ENCODE measurements around the gene COL26A1.

COL26A1 gene

DNA sequence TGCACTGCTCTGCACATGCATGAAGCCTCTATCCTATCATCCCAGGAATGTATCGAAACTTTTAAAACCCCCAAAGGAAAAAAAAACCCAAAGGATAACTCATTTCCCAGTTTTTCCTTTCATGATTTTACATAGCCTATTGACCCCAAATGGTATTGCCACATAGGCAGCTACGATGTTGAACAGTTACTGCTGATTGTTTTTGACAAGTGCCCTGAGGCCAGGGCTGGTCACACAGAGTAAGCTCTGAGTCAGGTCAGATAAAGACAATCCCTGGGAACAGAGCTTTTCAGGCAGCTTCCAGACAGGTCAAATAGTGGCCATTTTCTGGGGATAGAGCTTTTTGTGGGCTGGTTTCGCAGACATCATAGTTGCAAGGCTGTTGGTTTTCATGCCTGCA, 214.3 kb downstream of the COL26A1 start:
- DNase-seq (ENCODE audit: low read depth), result no peak

DNA sequence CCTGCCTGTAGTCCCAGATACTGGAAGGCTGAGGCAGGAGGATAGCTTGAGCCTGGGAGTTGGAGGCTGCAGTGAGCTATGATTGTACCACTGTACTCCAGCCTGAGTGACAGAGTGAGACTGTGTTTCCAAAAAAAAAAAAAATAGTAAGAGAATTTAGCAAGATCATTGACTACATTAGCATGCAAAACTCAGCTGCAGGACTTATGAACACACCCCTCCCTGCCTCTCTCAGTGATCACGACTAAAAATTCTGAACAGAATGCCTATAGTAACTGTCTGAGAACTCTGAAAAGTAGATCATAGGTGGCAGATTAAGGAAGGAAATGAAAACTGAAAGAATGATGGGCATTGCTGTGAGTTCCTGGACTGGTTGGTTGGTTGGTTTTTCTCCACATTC, 215.9 kb downstream of the COL26A1 start:
- DNase-seq (ENCODE audit: low read depth), result no peak

DNA sequence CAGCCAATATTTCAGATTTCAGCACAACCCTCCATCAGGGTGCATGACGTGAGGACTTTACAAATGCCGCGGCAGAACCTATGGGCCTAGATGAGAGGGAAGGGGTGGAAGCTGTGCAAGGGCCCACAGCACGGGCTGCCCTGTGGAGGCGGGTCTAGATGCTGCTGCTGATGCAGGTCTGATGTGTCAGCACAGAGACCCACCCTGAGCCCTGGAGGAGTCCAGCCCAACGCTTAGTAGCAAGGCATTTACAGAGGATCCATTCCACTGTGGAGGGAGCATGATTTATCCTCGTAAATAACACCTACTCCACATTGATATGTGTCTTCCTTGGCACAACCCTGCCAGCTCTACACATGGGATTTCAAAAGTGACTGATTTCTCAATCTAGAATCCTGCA, 217.9 kb downstream of the COL26A1 start:
- no peak for DNase-seq (ENCODE audit: low read depth)

DNA sequence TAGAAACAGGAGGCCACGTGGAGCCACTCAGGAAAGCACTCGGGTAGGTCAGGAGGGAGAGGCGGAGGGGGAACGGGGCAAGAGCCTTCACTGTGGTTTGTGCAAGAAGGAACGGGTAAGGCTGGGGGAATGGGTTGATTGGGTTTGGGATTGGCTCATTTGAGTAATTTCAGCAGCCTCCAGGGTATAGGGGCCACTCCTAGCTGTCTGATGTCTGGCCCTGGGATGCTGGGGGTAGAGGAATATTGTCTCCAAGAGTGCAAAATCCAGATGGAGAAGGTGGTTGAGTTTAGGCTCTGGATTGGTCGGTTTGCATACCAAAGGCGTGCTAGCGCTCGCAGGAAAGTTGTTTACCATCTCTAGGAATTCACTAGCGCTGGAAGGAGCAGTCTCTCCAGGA, 219.2 kb downstream of the COL26A1 start:
- DNase-seq (ENCODE audit: low read depth), result no peak

DNA sequence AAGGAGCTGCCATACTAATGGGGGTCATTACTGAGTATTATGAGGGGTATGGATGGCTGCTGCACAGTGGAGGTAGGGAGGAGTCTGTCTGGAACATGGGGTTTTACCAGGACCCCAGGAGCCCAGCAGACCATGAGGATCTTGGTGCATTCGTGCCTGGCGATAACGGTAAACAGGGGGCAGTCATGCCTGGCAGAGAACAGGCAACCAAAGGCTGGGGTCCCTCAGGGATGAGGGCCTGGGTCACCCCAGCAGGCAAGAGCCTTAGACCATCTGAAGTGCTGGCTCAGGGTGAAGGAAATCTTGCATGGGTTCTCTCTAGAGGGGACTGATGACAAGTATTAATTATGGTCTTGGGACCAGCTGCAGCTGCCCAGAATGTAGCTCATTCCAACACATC, 220.3 kb downstream of the COL26A1 start:
- no peak for DNase-seq (ENCODE audit: low read depth)

DNA sequence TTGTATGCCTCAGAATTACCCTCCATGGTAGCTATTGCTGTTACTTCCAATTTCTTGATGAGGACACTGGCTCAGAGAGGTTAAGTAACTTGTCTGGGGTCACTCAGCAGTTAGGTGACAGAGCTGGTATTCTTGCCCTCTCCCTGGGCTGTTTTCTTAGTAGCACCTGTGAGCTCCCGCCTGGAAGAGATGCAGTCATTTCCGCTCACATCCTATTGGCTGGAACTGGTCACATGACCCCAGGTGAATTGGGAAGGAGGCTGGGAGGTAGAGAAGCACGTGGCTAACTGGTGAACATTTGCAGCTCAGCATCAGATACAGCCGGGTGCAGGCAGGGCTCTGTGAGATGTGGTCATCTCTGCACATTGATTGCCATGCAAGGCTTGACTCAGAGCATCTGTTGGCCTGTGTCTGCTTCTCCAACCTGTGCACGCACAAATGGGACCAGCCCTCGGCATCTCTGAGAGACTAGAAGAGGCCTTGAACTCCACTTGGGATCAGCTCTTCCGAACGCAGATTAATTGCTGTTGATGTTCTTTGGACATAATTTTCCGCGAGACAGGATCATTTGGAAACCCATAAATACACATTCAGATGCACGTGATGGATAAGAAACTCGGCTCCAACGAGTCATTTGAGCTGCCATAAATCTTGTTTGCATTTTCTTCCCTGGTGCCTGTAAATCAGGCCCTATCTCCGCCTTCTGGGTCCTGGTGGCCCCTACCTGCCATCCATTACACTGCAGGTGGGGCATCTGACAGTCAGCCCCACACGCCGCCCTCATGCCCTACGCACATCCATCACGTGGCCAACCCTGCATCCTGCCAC, 223.6 kb downstream of the COL26A1 start:
- DNase-seq (ENCODE audit: low read depth), result no peak

DNA sequence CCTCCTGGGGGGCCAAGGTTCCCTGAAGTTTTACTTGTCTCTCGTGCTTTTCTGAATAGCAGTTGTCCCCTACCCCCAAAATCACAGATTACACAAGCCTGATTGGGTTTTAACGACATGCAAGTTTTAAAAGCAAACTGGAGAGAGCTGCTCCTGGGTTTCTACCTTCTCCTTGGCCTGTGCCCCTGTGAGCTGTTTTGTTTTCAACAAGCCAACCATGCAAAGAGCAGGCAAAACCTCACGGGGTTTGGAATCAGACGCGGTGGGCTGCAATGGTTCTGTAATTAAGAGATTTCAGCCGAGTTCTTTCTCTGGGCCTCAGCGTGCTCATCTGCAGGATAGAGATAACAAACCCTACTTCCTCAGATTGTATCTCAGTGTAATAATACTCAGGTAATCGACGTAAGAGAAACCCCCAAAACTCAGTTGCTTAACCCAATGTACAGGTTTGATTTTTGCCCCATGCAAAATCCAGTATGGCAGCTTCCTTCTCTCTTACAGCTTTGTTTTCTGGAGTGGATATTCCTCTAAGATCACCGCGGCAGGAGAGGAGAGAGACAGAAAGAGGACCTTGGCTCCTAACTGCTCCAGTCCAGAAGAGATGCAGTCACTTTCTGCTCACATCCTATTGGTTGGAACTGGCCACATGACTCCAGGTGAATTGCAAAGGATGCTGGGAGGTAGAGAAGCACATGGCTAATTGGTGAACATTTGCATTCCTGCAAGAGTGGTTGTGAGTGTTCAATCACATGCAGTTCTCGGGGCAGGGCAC, 224.4 kb downstream of the COL26A1 start:
- no peak for DNase-seq (ENCODE audit: low read depth)

DNA sequence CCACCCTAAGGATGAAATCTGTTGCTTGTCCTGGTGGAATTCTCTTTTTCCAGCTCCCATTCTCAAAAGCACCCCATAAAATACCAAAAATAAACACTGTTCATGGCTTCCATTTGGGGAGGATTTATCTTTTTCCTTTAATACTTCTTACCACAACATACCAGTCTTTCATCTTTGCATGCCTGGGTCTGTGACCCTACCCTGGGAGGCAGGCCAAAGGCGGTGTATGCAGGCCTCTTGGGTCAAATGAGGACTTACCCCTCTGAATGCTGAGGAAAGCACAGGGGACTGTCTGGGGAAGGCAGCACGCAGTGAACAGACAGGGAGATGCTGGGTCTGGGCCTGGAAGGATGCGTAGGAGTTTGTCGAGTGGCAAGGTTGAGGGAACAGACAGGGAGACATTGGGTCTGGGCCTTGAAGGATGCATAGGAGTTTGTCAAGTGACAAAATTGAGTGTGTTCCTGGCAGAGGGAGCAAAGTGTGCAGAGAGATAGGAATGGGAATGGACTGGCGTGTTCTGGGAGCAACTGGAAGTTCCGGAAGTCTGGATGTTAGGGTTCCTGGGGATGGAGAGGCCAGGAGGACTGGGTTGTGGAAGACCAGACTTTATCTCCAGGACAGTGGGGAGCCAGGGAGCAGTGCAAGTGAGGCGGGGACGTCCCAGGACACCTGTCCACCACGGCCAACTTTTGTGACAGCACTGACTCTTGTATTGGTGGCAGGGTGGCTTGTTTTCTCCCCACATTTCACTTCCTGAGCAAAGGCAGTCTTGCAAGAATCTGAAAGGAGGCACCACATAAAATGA, 225.7 kb downstream of the COL26A1 start:
- DNase-seq (ENCODE audit: low read depth), result no peak

DNA sequence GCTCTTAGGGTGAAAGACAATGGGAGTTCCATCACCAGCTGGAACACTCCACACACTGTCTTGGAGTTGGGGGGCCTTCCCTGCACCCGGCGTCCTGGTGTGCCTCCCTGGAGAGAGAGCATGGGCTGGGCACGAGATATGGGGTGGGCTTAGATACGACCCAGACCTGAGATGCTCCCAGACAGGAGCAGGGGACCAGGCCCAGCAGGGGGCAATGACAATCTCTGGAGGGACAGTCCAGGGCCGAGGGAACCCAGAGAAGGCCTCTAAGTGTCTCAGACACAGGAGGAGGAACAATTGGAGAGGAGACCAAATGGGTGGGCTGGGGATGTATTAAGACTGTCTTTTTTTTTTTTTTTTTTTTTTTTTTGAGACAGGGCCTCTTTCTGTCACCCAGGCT, 226.4 kb downstream of the COL26A1 start:
- DNase-seq (ENCODE audit: low read depth), result no peak

DNA sequence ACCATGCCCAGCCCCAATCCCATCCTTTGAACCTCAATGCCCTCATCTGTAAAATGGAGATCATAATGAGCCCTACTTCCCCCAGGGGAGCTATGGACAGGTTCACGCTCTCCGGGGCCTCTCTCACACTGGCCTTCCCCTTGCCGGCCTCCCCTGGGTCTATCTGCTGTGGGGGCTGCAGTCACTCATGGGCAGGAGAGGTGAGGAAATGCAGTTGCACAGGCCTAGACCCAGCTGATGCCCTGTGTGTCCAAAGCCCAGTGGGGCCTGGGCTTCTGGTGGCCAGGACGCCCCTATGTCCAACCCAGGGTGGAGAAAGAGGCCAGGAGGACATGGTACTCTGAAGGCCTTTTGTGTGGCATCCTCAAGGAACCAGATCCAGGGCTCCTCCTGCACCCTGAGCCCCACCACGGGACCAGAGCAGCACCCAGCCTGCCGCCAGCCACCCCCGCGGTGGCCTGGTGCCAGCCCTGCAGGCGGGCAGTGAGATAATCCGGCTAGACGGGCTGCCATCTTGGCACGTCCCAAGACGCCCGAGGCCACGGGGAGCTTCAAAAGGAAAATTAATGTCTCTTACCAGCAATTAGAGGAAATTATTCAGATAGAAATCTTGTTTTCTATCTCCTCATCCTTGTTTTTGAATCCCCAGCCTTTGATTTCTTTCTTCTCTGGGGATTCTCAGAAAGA, 227.4 kb downstream of the COL26A1 start:
- no peak for DNase-seq (ENCODE audit: low read depth)

DNA sequence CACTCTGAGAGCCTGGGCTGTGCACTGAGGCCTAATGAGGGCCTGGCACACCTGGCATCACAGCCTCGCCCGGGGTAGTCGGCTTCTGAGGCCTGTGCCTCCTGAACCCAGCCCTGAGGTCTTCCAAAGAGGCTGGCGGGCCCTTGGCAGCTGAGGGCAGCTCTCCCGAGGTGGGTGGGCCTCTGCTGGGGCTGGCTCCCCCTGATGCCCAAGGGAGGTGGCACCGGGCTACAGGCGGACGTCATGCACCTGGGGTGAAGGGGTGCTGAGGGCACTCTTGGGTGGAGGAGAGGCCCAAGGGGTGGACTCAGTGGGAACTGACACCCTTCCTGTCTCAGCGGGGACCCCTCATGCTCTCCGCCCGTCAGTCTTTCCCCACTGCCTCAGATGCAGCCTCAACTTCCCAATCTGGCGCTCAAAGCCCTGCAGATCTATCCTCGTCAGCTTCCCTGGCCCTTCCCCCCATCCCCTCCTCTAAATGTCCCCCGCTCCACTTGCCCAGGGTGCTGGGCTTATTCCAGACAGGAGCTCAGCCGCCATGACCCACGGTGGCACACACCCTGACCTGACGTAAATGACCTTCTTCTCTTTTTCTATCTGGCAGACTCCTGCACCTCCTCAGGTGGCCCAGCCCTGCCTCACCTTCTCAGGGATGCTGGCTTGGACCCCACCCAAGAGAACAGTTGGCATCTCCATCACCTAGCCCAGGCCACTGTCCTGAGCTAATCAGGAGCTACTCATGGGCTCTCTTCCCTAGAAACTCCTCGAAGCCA, 228.2 kb downstream of the COL26A1 start:
- DNase-seq (ENCODE audit: low read depth), result no peak

DNA sequence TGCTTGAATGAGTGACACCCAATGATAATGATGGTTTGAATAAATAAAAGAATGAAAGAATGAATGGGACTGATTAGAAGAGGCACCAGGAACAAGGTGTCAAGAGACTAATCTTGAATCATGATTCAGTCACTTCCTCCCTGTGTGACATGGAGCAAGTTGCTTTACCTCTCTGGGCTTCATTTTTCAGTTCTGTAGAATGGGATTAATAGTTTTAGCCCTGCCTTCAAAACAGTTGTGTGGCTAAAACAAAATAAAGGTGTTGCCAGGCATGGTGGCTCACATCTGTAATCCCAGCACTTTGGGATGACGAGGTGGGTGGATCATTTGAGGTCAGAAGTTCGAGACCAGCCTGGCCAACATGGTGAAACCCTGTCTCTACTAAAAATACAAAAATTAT, 228.8 kb downstream of the COL26A1 start:
- no peak for DNase-seq (ENCODE audit: low read depth)

DNA sequence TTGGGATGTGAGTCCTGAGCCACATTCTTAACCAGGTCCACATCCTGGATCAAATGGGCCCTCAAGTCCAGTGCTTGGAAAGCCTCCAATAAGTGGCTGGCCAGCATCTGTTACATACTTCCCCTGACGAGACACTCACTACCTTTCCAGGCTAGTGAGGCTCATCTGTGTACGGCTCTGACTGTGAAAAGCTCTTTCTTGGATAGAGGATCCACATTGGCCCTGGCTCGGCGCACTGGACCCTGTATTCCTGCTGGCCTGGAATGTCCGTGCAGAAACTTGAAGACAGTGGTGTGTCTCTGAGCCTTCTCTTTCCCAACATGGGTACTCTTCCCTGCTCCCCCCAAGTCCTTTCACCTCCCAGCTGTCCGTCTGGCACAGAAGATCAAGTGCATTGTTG, 230.9 kb downstream of the COL26A1 start:
- no peak for DNase-seq (ENCODE audit: low read depth)

DNA sequence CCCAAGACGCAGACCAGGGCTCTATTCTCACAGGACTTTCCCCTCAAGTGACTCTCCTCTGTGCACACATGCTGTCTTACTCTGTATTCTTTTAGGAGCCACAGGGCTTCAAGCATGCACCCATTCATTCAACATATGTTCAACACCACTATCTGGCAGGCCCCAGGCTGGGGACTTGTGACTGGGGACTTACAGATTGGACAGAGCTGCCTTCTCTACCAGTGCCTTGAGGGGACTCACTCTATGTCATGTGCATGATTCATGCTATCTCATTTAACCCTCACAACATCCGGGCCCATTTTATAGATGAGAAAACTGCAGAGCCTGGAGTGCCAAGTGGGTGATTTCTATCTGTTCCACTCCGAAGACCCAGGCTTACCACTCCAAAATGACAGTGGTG, 232.1 kb downstream of the COL26A1 start:
- no peak for DNase-seq (ENCODE audit: low read depth)

DNA sequence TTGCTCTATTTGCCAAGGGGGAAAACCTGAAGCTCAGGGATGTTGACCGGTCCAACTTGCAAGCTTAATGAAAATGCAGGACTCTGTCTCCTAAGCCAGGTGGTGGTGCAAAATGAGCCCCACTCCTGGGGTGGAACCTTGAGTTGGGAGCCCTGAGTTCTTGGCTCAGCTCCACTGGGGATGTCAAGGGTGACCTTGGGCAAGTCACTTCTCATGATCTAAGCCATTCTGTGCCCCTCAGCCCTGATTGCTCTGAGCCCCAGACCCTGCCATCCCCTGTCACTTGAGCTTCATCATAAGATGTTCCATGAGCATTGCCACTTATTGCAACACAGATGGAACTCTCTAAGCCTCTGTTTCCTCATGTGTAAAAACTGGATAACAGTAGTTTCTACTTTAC, 232.6 kb downstream of the COL26A1 start:
- DNase-seq (ENCODE audit: low read depth), result no peak

DNA sequence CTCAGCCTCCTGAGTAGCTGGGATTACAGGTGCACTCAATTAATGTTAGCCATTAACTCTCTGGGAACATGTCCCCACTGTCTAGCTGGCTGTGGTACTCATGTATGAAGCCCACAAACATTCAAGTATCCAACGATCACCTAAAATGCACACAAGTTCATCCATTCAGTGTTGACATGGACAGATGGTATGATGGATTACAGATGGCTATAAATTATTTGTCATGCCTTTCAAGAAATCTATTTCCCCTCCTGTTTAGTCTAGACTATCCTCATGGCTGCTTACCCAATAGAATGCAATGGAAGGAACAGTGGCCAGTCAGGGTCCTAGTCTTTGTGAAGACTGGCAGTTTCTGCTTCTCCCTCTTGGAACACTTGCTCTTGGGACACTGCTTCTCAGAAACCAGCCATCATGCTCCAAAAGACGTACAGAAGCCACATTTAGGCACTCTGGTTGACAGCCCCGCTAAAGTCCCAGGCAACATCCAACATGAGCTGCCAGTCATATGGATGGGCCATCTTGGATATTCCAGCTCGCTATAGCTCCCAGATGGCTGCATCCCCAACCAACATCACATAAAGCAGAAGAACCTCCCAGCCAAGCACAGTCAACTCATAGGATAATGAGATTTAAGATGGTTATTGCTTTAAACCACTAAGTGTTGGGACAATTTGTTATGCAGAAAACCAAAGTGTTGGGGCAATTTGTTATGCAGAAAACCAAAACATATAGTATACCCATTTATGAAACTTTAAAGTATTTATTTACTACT, 233.3 kb downstream of the COL26A1 start:
- no peak for DNase-seq (ENCODE audit: low read depth)

DNA sequence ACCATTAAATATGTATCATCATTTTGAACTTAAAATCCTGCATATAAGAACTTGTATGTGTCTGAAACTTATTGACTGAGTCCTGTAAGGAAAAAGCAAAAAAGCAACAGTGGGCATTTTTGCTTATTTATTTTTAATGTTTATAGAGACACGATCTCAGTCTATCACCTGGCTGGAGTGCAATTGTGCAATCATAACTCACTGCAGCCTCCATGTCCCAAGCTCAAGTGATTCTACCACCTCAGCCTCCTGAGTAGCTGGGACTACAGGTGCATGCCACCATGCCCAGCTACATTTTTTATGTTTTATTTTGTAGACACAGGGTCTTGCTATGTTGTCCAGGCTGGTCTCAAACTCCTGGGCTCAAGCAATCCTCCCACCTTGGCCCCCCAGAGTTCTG, 234.2 kb downstream of the COL26A1 start:
- DNase-seq (ENCODE audit: low read depth), result no peak

DNA sequence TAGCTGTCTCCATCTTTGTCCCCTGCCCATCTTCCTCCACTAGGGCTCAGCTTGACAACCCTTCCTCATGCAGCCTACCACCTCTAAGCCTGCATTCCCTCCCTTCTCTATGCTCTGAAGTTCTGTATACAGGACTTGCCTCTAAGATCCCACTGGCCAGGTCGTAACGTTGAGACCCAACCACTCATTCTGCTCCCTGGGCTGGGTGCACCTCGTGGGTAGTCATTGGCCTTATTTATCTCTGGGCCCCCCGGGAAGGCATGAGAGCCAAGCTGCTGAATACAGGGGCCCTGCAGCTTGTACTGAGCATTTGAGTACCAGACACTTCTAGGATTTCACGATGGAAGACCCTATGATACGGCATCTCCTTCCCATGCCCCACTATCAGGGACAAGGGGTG, 235.3 kb downstream of the COL26A1 start:
- no peak for DNase-seq (ENCODE audit: low read depth)

DNA sequence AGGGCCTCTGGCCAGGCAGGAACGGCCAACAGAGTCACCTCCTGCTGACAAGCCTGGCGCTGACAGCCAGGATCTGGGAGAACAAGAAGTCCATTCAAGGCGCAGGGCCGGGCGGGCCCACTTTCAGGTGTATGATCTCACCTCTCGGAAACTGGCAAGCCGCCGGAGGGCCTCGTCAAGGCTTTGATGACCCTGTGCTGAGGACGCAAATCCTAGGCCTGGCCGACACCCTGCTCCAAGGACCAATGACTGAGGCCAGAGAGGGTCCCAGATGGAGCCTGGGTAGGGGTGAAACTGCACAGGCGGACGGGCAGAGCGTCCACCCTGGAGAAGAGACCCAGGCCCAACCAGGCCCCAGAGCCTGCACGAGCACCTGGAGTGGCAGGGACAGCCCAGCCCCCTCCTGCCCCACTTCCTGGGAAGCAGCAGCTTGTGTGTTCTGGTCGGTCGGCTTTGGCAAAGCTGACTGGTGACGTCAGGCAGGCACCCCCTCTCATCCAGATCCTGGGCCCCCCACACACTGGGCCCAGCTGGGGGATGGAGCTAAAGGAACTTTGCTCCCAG, 235.8 kb downstream of the COL26A1 start:
- DNase-seq (ENCODE audit: low read depth), result no peak

Measured in stromal cell of bone marrow (primary cell).